ENCODE results near the gene PPEF2.
"Not testable (repeated sequence)": the region's sequence is repeated elsewhere in the genome, so short reads cannot be mapped to it uniquely, and the experiment has no call there.

PPEF2 gene

GRCh38 chr4:75860606-75861005 is 41.6 kb downstream of the PPEF2 start:
- Histone ChIP-seq H3K36me3 (ENCODE audit: control insufficient read depth, insufficient read depth, low read length) (no peaks in the 10 kb centered on the region), H3K9ac (ENCODE audit: low read length) (no peak overlapping the region), H3K27ac (ENCODE audit: low read depth, low read length) (no peak overlapping the region)

DNA sequence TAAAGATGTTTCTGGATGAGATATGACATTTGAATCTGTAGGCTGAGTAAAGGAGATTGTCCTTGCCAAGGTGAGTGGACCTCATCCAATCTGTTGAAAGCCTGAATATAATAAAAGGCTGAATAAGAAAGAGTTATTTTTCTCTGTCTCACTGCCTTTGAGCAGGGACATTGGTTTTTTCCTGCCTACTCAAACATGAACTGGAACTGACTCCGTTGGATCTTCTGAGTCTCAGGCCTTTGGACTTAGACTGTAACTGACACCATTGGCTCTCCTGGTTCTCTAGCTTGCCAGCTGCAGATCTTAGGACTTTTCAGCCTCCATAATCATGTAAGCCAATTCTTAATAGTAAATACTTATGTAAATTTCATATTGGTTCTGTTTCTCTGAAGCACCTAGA is 43.5 kb downstream of the PPEF2 start:
- no peaks in the 10 kb centered on the region for H3K36me3 ChIP-seq (ENCODE audit: control insufficient read depth, insufficient read depth, low read length)
- no peak overlapping the region for H3K27ac ChIP-seq (ENCODE audit: low read depth, low read length)
- no peak overlapping the region for H3K4me3 ChIP-seq (ENCODE audit: low read depth, low read length)
- no peaks in the 10 kb centered on the region for H3K27me3 ChIP-seq (ENCODE audit: control insufficient read depth, insufficient read depth, low read length)
- no peak overlapping the region for H3K9ac ChIP-seq (ENCODE audit: low read length)
- H3K4me1 ChIP-seq (ENCODE audit: control insufficient read depth, insufficient read depth, low read length) = no peaks in the 10 kb centered on the region
- H3K9me3 ChIP-seq (ENCODE audit: control insufficient read depth, insufficient read depth, low read depth, low read length) = 0 out of 2 replicates have a peak, but pooled peaks cover 2% of the 10 kb centered on the region

More at GRCh38 chr4:75860606-75861005, 41.6 kb downstream of the PPEF2 start:
- Histone ChIP-seq H3K4me3 (ENCODE audit: low read depth, low read length) (no peak overlapping the region), H3K27me3 (ENCODE audit: control insufficient read depth, insufficient read depth, low read length) (no peaks in the 10 kb centered on the region), H3K9me3 (ENCODE audit: control insufficient read depth, insufficient read depth, low read depth, low read length) (0 out of 2 replicates have a peak, but pooled peaks cover 2% of the 10 kb centered on the region), H3K4me1 (ENCODE audit: control insufficient read depth, insufficient read depth, low read length) (no peaks in the 10 kb centered on the region)

DNA sequence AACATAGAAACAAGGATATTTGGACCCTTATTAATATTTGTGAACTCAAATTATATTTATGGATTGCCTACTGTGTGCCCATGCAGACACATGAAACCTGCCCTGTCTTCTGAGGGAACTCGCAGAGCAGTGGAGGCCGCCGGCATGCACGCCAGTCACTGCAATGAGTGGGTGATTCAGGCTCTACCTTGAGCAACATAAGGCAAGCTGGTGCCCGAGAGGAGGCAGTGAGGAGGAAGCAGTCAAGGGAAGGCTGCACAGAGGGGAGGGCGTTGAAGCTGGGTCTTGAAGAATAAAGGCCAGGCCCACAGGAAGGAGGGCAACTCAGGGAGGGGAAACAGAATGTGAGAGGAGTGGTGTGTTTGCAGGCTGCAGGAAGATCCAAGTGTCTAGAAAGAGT is 52.8 kb downstream of the PPEF2 start:
- no peaks in the 10 kb centered on the region for H3K27me3 ChIP-seq (ENCODE audit: control insufficient read depth, insufficient read depth, low read length)
- H3K36me3 ChIP-seq (ENCODE audit: control insufficient read depth, insufficient read depth, low read length) = no peaks in the 10 kb centered on the region
- H3K9ac ChIP-seq (ENCODE audit: low read length) = no peak overlapping the region
- no peak overlapping the region for H3K4me3 ChIP-seq (ENCODE audit: low read depth, low read length)
- H3K4me1 ChIP-seq (ENCODE audit: control insufficient read depth, insufficient read depth, low read length) = peaks cover 17% of the 10 kb centered on the region
- no peaks in the 10 kb centered on the region for H3K9me3 ChIP-seq (ENCODE audit: control insufficient read depth, insufficient read depth, low read depth, low read length)
- H3K27ac ChIP-seq (ENCODE audit: low read depth, low read length) = no peak overlapping the region

DNA sequence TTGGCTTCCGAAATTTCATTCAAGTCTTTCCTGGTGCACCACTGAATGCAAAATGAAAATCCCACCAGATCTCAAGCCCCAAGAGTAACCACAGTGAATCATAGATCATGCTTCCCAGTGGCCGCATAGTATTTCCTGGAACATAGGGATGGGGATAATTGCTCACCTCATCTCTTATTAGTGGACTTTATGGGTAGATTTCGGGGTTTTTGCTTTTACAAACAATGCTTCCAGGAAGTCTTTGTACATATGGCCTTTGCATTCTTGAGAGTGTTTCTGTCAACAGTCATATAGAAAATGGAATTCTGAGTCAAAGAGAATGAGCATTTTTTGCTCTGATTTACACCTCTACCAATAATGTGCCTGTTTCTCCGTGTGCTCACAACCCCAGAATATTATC is 53.4 kb downstream of the PPEF2 start:
- H3K4me3 ChIP-seq (ENCODE audit: low read depth, low read length) = no peak overlapping the region
- no peak overlapping the region for H3K27ac ChIP-seq (ENCODE audit: low read depth, low read length)
- no peaks in the 10 kb centered on the region for H3K9me3 ChIP-seq (ENCODE audit: control insufficient read depth, insufficient read depth, low read depth, low read length)
- no peak overlapping the region for H3K9ac ChIP-seq (ENCODE audit: low read length)
- no peaks in the 10 kb centered on the region for H3K27me3 ChIP-seq (ENCODE audit: control insufficient read depth, insufficient read depth, low read length)
- peaks cover 17% of the 10 kb centered on the region for H3K4me1 ChIP-seq (ENCODE audit: control insufficient read depth, insufficient read depth, low read length)
- no peaks in the 10 kb centered on the region for H3K36me3 ChIP-seq (ENCODE audit: control insufficient read depth, insufficient read depth, low read length)

- H3K27me3 ChIP-seq (ENCODE audit: control insufficient read depth, insufficient read depth, low read length); H3K9me3 ChIP-seq (ENCODE audit: control insufficient read depth, insufficient read depth, low read depth, low read length); H3K9ac ChIP-seq (ENCODE audit: low read length); H3K36me3 ChIP-seq (ENCODE audit: control insufficient read depth, insufficient read depth, low read length); H3K4me3 ChIP-seq (ENCODE audit: low read depth, low read length); H3K27ac ChIP-seq (ENCODE audit: low read depth, low read length): not testable (repeated sequence)
- H3K4me1 ChIP-seq (ENCODE audit: control insufficient read depth, insufficient read depth, low read length) = peaks cover 17% of the 10 kb centered on the region
Measured at GRCh38 chr4:75848171-75848760, 54.0 kb downstream of the PPEF2 start.

DNA sequence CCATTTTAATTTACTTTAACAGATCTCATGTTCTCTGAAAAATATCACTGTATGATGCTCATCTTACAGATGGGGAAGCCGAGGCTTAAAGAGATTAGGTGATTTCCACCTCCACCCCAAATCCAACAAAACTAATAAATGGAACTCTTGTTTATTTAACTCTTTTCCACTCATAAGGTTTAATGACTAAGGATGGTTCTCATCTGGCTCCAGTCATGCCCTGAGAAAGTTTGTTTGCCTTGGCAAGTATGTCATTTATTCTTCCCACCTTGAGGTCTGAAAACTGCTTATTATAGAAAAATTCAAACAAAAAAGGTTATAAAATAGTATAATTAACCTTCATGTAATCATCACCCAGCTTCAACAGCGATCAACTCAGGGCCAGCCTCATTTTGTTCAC is 56.3 kb downstream of the PPEF2 start:
- no peaks in the 10 kb centered on the region for H3K27me3 ChIP-seq (ENCODE audit: control insufficient read depth, insufficient read depth, low read length)
- H3K9me3 ChIP-seq (ENCODE audit: control insufficient read depth, insufficient read depth, low read depth, low read length) = no peaks in the 10 kb centered on the region
- H3K9ac ChIP-seq (ENCODE audit: low read length) = no peak overlapping the region
- no peak overlapping the region for H3K4me3 ChIP-seq (ENCODE audit: low read depth, low read length)
- H3K36me3 ChIP-seq (ENCODE audit: control insufficient read depth, insufficient read depth, low read length) = no peaks in the 10 kb centered on the region
- H3K27ac ChIP-seq (ENCODE audit: low read depth, low read length) = no peak overlapping the region
- H3K4me1 ChIP-seq (ENCODE audit: control insufficient read depth, insufficient read depth, low read length) = peaks cover 25% of the 10 kb centered on the region

GRCh38 chr4:75844151-75844662 is 58.0 kb downstream of the PPEF2 start:
- H3K36me3 ChIP-seq (ENCODE audit: control insufficient read depth, insufficient read depth, low read length) = no peaks in the 10 kb centered on the region
- peaks cover 19% of the 10 kb centered on the region for H3K4me1 ChIP-seq (ENCODE audit: control insufficient read depth, insufficient read depth, low read length)
- H3K9me3 ChIP-seq (ENCODE audit: control insufficient read depth, insufficient read depth, low read depth, low read length) = no peaks in the 10 kb centered on the region
- no peak overlapping the region for H3K9ac ChIP-seq (ENCODE audit: low read length)
- no peak overlapping the region for H3K4me3 ChIP-seq (ENCODE audit: low read depth, low read length)
- no peak overlapping the region for H3K27ac ChIP-seq (ENCODE audit: low read depth, low read length)
- no peaks in the 10 kb centered on the region for H3K27me3 ChIP-seq (ENCODE audit: control insufficient read depth, insufficient read depth, low read length)

GRCh38 chr4:75843596-75843995 is 58.7 kb downstream of the PPEF2 start:
- H3K9ac ChIP-seq (ENCODE audit: low read length) = no peak overlapping the region
- no peaks in the 10 kb centered on the region for H3K36me3 ChIP-seq (ENCODE audit: control insufficient read depth, insufficient read depth, low read length)
- no peak overlapping the region for H3K27ac ChIP-seq (ENCODE audit: low read depth, low read length)
- peaks cover 17% of the 10 kb centered on the region for H3K4me1 ChIP-seq (ENCODE audit: control insufficient read depth, insufficient read depth, low read length)
- H3K9me3 ChIP-seq (ENCODE audit: control insufficient read depth, insufficient read depth, low read depth, low read length) = no peaks in the 10 kb centered on the region
- H3K27me3 ChIP-seq (ENCODE audit: control insufficient read depth, insufficient read depth, low read length) = no peaks in the 10 kb centered on the region
- no peak overlapping the region for H3K4me3 ChIP-seq (ENCODE audit: low read depth, low read length)

- Histone ChIP-seq H3K4me3 (ENCODE audit: low read depth, low read length) (no peak overlapping the region), H3K36me3 (ENCODE audit: control insufficient read depth, insufficient read depth, low read length) (no peaks in the 10 kb centered on the region), H3K9ac (ENCODE audit: low read length) (no peak overlapping the region), H3K9me3 (ENCODE audit: control insufficient read depth, insufficient read depth, low read depth, low read length) (no peaks in the 10 kb centered on the region), H3K4me1 (ENCODE audit: control insufficient read depth, insufficient read depth, low read length) (peaks cover 23% of the 10 kb centered on the region), H3K27ac (ENCODE audit: low read depth, low read length) (no peak overlapping the region), H3K27me3 (ENCODE audit: control insufficient read depth, insufficient read depth, low read length) (no peaks in the 10 kb centered on the region)
Measured at GRCh38 chr4:75841641-75842520, 60.4 kb downstream of the PPEF2 start.

GRCh38 chr4:75834772-75835154 is 67.5 kb downstream of the PPEF2 start:
- H3K36me3 ChIP-seq (ENCODE audit: control insufficient read depth, insufficient read depth, low read length) = no peaks in the 10 kb centered on the region
- H3K27me3 ChIP-seq (ENCODE audit: control insufficient read depth, insufficient read depth, low read length) = no peaks in the 10 kb centered on the region
- no peak overlapping the region for H3K27ac ChIP-seq (ENCODE audit: low read depth, low read length)
- H3K4me1 ChIP-seq (ENCODE audit: control insufficient read depth, insufficient read depth, low read length) = peaks cover 19% of the 10 kb centered on the region
- H3K4me3 ChIP-seq (ENCODE audit: low read depth, low read length) = no peak overlapping the region
- H3K9ac ChIP-seq (ENCODE audit: low read length) = no peak overlapping the region
- H3K9me3 ChIP-seq (ENCODE audit: control insufficient read depth, insufficient read depth, low read depth, low read length) = no peaks in the 10 kb centered on the region

DNA sequence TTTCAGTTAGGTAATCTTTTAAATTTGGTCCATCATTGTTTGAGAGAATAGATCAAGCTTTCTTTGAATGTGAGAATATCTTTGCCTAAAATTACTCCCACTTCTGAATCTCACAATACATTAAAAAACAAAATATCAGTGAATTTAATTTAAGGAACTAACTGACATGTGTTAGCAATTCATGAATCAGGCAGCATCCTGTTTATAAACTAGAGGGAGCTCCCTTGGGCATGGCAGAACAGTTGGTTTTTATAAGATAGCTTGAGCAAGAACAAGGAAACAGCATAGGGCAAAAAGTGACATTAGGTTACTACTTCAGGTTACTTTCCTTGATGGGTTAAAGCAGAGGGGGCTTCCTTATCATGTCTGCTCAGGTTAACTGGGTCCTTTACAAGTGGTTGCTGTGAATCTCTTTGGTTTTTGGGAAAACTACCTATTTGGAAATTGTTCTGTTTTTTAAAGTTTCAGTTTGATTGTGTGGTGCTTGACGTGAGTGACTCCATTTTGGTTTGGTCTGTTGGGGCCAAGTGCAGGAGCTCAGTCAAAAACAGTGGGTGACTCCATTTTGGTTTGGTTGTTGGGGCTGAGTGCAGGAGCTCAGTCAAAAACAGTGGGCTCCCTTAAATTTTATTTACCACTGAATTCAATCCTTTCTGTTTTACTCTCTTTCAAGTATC is 68.0 kb downstream of the PPEF2 start:
- H3K4me3 ChIP-seq (ENCODE audit: low read depth, low read length) = no peak overlapping the region
- no peaks in the 10 kb centered on the region for H3K9me3 ChIP-seq (ENCODE audit: control insufficient read depth, insufficient read depth, low read depth, low read length)
- H3K27me3 ChIP-seq (ENCODE audit: control insufficient read depth, insufficient read depth, low read length) = no peaks in the 10 kb centered on the region
- peaks cover 16% of the 10 kb centered on the region for H3K4me1 ChIP-seq (ENCODE audit: control insufficient read depth, insufficient read depth, low read length)
- no peak overlapping the region for H3K9ac ChIP-seq (ENCODE audit: low read length)
- H3K27ac ChIP-seq (ENCODE audit: low read depth, low read length) = no peak overlapping the region
- no peaks in the 10 kb centered on the region for H3K36me3 ChIP-seq (ENCODE audit: control insufficient read depth, insufficient read depth, low read length)

Data from HUES6 (cell line).